DND-41 (cell line): ENCODE data around the gene ZNF391.

Experiments
- EZH2 ChIP-seq: IDR thresholded peaks from 3 replicates; pipeline ENCODE4 v1.6.1; 2012; ENCODE audit warnings: borderline replicate concordance, low read depth, mild to moderate bottlenecking, moderate library complexity, low read length, inconsistent platforms; ENCODE audit not compliant: severe bottlenecking
- TF ChIP-seq, protein P1 (sequence below): IDR thresholded peaks from 2 replicates; pipeline ENCODE4 v1.5.1; 2012; ENCODE audit warnings: borderline replicate concordance, low read length, moderate library complexity, mild to moderate bottlenecking; ENCODE audit not compliant: poor library complexity, severe bottlenecking; ENCODE audit errors: extremely low read depth

DNA sequence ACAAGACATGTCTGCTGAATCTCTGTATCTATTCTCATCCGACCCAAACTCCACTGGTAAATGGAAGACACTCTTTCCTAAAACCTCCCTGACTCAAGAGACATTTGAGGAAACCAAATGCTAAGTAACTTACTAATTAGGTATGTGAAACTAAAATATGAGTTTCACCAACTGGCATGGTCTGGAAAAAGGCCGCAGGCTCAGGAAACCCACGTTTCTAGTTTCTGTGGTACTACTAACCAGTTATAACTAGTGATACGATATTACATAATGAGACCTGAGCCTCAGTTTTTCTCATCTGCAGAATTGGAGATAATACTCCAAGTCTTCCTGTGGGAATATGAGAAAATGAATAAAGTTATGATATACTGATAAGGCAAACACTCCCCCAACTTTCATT is 39.9 kb downstream of the ZNF391 start:
- TF ChIP-seq, protein P1, sequence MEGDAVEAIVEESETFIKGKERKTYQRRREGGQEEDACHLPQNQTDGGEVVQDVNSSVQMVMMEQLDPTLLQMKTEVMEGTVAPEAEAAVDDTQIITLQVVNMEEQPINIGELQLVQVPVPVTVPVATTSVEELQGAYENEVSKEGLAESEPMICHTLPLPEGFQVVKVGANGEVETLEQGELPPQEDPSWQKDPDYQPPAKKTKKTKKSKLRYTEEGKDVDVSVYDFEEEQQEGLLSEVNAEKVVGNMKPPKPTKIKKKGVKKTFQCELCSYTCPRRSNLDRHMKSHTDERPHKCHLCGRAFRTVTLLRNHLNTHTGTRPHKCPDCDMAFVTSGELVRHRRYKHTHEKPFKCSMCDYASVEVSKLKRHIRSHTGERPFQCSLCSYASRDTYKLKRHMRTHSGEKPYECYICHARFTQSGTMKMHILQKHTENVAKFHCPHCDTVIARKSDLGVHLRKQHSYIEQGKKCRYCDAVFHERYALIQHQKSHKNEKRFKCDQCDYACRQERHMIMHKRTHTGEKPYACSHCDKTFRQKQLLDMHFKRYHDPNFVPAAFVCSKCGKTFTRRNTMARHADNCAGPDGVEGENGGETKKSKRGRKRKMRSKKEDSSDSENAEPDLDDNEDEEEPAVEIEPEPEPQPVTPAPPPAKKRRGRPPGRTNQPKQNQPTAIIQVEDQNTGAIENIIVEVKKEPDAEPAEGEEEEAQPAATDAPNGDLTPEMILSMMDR: no peak
- TF ChIP-seq EZH2: no peak
